ENCODE data around the gene ZNHIT2. TPM values are rescaled to one million over a fixed set of nuclear protein-coding genes. Genes with fewer than 3 reads are reported as not detected.
A peak's percentile ranks its signal among the peaks of the same experiment; 100 is the strongest.

The ZNHIT2 gene
- total and polyA plus RNA-seq, 2 experiments from 2014 or later: 31.8 to 32.8 TPM

DNA sequence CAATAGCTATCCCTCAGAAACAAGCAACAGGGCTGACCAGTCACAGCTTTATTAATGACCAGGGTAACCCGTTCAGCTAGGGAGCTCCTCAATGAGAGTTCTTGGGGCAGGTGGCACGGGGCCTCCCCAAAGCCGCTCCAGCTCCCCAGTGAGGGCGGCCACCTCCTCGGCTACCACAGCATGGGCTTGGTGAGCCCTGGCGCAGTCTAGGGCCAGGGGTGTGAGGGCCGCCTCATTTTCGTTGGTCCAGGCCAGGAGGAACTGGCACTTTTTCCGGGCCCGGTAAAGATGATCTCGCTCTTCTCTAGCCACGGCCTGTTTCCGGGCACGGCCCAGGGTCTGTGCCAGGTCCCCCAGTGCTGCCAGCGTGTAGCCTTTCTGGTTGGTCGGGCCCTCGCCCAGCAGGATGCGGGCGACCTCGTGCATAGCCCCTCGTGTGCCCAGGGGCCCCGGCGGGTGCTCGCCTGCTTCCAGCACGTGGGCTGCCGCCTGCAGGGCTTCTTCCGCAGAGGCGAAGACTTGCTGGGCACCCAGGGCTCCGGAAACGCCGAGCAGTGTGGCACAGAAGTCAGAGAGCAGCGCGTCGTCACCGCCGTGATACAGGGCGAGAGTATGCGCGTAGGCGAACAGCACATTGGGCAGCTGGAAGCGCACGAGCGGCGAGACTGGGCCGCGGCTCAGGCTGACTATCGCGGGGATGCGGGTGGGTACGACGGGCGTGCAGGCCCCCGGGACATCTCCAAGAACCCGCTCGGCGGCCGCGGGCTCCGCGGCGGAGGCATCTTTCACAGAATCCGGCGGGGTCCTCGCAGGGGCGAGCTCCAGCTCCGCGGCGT, 913 bp downstream of the ZNHIT2 start:
- H3K4me1 ChIP-seq (ENCODE audit: low read depth): peaks cover 6% of the 10 kb centered on the region
- peak overlapping the region; percentile 63 for H3K27ac ChIP-seq
- peaks cover 12% of the 10 kb centered on the region for H3K36me3 ChIP-seq

DNA sequence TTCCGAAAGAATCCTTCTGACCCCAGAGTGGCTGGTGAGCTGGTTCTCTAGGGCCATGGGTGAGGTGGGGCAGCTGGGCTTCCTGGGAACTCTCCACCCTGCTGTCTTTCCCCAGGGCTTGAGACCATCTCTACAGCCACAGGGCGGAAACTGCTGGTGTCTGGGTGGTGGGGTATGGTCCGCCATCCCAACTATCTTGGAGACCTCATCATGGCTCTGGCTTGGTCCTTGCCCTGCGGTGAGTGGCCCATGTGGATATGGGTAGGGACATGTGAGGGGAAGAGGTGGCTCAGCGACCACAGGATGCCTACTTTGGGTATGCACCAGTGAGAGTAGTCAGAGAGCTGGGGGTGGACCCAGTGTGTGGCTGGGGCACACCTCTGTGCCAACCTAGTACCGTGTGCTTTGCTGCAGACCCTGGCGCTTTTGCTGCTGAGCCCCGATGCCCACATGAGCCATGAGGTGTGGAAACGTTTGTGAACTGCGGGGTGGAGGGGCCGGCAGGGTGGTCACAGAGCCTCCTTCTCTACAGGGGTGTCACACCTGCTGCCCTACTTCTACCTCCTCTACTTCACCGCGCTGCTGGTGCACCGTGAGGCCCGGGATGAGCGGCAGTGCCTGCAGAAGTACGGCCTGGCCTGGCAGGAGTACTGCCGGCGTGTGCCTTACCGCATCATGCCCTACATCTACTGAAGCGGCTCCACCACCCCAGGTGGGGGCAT, 2.0 kb downstream of the ZNHIT2 start:
- Histone ChIP-seq H3K27me3 (no peaks in the 10 kb centered on the region), H3K4me1 (ENCODE audit: low read depth) (peaks cover 12% of the 10 kb centered on the region), H3K4me3 (no peak overlapping the region), H3K9me3 (ENCODE audit: low read depth) (no peaks in the 10 kb centered on the region), H3K27ac (no peak overlapping the region), H3K36me3 (peaks cover 9% of the 10 kb centered on the region)
- DNase-seq (ENCODE audit: low read depth in 1 of 2, low spot score in 1 of 2): no peak
- TF ChIP-seq, protein P1, sequence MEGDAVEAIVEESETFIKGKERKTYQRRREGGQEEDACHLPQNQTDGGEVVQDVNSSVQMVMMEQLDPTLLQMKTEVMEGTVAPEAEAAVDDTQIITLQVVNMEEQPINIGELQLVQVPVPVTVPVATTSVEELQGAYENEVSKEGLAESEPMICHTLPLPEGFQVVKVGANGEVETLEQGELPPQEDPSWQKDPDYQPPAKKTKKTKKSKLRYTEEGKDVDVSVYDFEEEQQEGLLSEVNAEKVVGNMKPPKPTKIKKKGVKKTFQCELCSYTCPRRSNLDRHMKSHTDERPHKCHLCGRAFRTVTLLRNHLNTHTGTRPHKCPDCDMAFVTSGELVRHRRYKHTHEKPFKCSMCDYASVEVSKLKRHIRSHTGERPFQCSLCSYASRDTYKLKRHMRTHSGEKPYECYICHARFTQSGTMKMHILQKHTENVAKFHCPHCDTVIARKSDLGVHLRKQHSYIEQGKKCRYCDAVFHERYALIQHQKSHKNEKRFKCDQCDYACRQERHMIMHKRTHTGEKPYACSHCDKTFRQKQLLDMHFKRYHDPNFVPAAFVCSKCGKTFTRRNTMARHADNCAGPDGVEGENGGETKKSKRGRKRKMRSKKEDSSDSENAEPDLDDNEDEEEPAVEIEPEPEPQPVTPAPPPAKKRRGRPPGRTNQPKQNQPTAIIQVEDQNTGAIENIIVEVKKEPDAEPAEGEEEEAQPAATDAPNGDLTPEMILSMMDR (IDR thresholded peaks at IDR 0.05; ENCODE audit: low read depth, low read length): no peak

More for the DNA sequence above, 913 bp downstream of the ZNHIT2 start:
- Histone ChIP-seq H3K9me3 (ENCODE audit: low read depth) (no peaks in the 10 kb centered on the region), H3K4me3 (peak overlapping the region; percentile 84), H3K27me3 (no peaks in the 10 kb centered on the region)
- peak; percentile 27 to 59 for DNase-seq (ENCODE audit: low read depth in 1 of 2, low spot score in 1 of 2)
- TF ChIP-seq, protein P1 (IDR thresholded peaks at IDR 0.05; ENCODE audit: low read depth, low read length): no peak

DNA sequence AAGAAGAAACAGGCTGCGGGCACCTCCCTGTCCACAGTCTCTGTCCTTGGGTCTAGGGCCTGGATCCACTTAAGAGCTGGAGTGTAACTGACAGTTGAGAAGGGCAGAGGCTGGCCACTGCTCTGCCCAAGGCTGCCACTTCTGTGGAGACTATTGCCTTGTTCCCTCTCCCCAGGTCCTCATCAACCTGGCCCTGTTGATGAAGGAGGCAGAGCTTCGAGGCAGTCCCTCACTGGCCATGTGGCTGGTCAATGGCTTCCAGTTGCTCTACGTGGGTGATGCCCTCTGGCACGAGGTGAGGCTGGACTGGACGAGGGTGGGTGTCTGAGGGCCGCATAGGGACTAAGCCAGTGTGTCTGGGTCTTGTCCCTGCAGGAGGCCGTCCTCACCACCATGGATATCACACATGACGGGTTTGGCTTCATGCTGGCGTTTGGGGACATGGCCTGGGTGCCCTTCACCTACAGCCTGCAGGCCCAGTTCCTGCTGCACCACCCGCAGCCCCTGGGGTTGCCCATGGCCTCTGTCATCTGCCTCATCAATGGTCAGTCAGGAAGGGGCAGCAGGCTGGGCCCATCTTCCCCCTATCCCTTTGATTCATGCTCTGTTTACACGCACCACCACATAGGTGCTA, 2.8 kb downstream of the ZNHIT2 start:
- TF ChIP-seq, protein P1 (IDR thresholded peaks at IDR 0.05; ENCODE audit: low read depth, low read length): no peak
- Histone ChIP-seq H3K27me3 (no peaks in the 10 kb centered on the region), H3K4me3 (no peak overlapping the region), H3K36me3 (peaks cover under 1% of the 10 kb centered on the region), H3K4me1 (ENCODE audit: low read depth) (peaks cover 13% of the 10 kb centered on the region), H3K27ac (no peak overlapping the region), H3K9me3 (ENCODE audit: low read depth) (no peaks in the 10 kb centered on the region)
- no peak for DNase-seq (ENCODE audit: low read depth in 1 of 2, low spot score in 1 of 2)

DNA sequence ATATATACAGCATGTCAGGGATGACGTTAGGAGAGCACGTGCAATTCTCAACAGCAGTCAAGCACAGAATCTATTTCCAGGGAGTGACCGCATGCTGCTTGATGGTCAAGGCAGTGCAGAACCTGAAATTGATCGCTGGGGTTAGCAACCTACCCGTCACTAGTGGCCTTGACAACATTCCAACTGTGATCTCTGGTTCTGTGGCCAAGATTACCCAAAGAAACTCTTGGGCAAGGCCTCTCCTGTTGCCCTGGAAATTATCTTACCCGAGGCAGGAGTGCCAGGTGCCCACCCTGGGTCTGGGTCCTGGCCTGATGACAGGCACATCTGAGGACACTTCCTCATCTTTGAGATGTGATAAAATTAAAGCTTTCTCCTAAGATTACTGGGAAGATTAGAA, 3.7 kb downstream of the ZNHIT2 start:
- peaks cover 13% of the 10 kb centered on the region for H3K4me1 ChIP-seq (ENCODE audit: low read depth)
- no peak for DNase-seq (ENCODE audit: low read depth in 1 of 2, low spot score in 1 of 2)
- no peak overlapping the region for H3K4me3 ChIP-seq
- TF ChIP-seq, protein P1 (IDR thresholded peaks at IDR 0.05; ENCODE audit: low read depth, low read length): no peak
- H3K9me3 ChIP-seq (ENCODE audit: low read depth): no peaks in the 10 kb centered on the region
- no peak overlapping the region for H3K27ac ChIP-seq
- H3K27me3 ChIP-seq: no peaks in the 10 kb centered on the region
- no peaks in the 10 kb centered on the region for H3K36me3 ChIP-seq

DNA sequence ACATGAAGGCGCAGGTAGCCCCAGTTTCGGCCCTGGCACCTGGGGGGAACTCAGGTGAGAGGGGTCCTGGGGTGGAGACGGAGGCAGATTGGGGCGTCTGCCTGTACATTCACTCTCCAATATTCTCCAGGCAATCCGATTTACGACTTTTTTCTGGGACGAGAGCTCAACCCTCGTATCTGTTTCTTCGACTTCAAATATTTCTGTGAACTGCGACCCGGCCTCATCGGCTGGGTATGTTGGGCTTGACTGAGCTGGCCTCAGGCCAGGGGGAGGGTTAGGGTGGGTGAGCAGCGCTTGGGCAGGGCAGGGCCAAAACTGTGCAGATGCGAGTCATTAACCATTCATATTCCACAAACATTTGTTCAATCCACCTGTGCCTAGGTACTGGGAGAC, 4.1 kb downstream of the ZNHIT2 start:
- no peak for DNase-seq (ENCODE audit: low read depth in 1 of 2, low spot score in 1 of 2)
- Histone ChIP-seq H3K27ac (peak overlapping the region; percentile 71), H3K27me3 (no peaks in the 10 kb centered on the region), H3K4me3 (peak overlapping the region; percentile 89), H3K4me1 (ENCODE audit: low read depth) (peaks cover 13% of the 10 kb centered on the region), H3K36me3 (no peaks in the 10 kb centered on the region), H3K9me3 (ENCODE audit: low read depth) (no peaks in the 10 kb centered on the region)
- TF ChIP-seq, protein P1 (IDR thresholded peaks at IDR 0.05; ENCODE audit: low read depth, low read length): no peak
